K562 (cell line): ENCODE data around the gene VARS1. TPM values are rescaled to one million over a fixed set of nuclear protein-coding genes. Genes with fewer than 3 reads are reported as not detected.
A peak's percentile ranks its signal among the peaks of the same experiment; 100 is the strongest.

ENCODE experiments used
- ATF3 ChIP-seq, 2 experiments: fragments of 450-650 bp in 1 of 2; sonication (generic) in 1 of 2; formaldehyde crosslinking in 1 of 2; IDR thresholded peaks in 1 of 2; conservative IDR thresholded peaks in 1 of 2; 2 replicates each; pipeline versions ENCODE4 v1.6.1 to v1.8.1; 2016 to 2023; ENCODE audit warnings: mild to moderate bottlenecking in 2 of 2, moderate library complexity in 2 of 2, inconsistent platforms in 1 of 2, missing genetic modification reagents in 1 of 2
- E2F4 ChIP-seq: sonication (generic); formaldehyde crosslinking; IDR thresholded peaks from 2 replicates; pipeline ENCODE4 v1.8.0; 2022; ENCODE audit warnings: mild to moderate bottlenecking, low read depth, missing genetic modification reagents
- ELF1 ChIP-seq: fragments of 200-800 bp; sonication (Bioruptor generic); IDR thresholded peaks from 2 replicates; pipeline ENCODE4 v1.6.1; 2016; ENCODE audit warnings: missing genetic modification characterization, missing compliant biosample characterization
- EP300 ChIP-seq: IDR thresholded peaks from 2 replicates; pipeline ENCODE4 v1.6.1; 2012; ENCODE audit warnings: low read length, improper control_type of control experiment
- FOXJ3 ChIP-seq: sonication (generic); formaldehyde crosslinking; IDR thresholded peaks from 2 replicates; pipeline ENCODE4 v1.4.0; 2020; ENCODE audit warnings: mild to moderate bottlenecking, missing genetic modification reagents
- SAP30 ChIP-seq: fragments of 200-600 bp; sonication (generic); IDR thresholded peaks from 2 replicates; pipeline ENCODE4 v1.6.1; 2012; ENCODE audit warnings: borderline replicate concordance, low read depth, mild to moderate bottlenecking, moderate library complexity, low read length, control low read depth, inconsistent platforms; ENCODE audit not compliant: insufficient read depth, poor library complexity, severe bottlenecking
- TEAD1 ChIP-seq, 2 experiments: fragments of 450-650 bp in 1 of 2; sonication (generic) in 1 of 2; formaldehyde crosslinking; IDR thresholded peaks; 2 replicates each; pipeline versions ENCODE4 v1.4.0 to v1.8.0; 2020 to 2022; ENCODE audit warnings: mild to moderate bottlenecking in 2 of 2, missing genetic modification reagents in 1 of 2
- TSHZ1 ChIP-seq: fragments of 250-450 bp; sonication (Bioruptor Pico); IDR thresholded peaks from 2 replicates; pipeline ENCODE4 v1.4.0; 2020; ENCODE audit warnings: mild to moderate bottlenecking, moderate library complexity
- ZFP36 ChIP-seq: fragments of 150-350 bp; IDR thresholded peaks from 2 replicates; pipeline ENCODE4 v1.6.1; 2018; ENCODE audit warnings: low read length, low read depth; ENCODE audit not compliant: partially characterized antibody
- ZNF316 ChIP-seq: fragments of 450-650 bp; IDR thresholded peaks from 2 replicates; pipeline ENCODE4 v1.6.1; 2016
- polyA plus RNA-seq, 8 experiments: library from polyadenylated mRNA; depleted of rRNA in 4 of 8; stranded (reverse) in 5 of 8; unstranded in 3 of 8; fragments of >200 nt; fragmentation: Nextera tagmentation in 2 of 8; fragmentation: Illumina TruSeq in 1 of 8; extraction: Ambion mirVana in 2 of 8; extraction: Trizol in 1 of 8; gene quantifications; 2 replicates each; pipeline versions ENCODE4 v1.2.1 to v1.2.3, GENCODE V29; 2011 to 2014; ENCODE audit warnings: inconsistent platforms in 1 of 8, missing spikeins in 1 of 8
- total RNA-seq, 7 experiments: library from RNA; depleted of rRNA in 6 of 7; stranded (reverse); fragments of >200 nt in 6 of 7; fragmentation: Illumina TruSeq in 2 of 7; extraction: Trizol in 2 of 7; gene quantifications; 2 replicates each; pipeline versions ENCODE4 v1.2.1 to v1.2.3, GENCODE V29; 2011 to 2021; ENCODE audit warnings: low replicate concordance in 1 of 7
- TF ChIP-seq, protein P1 (sequence below): fragments of 250-450 bp; sonication (Bioruptor Pico); IDR thresholded peaks from 2 replicates; pipeline ENCODE4 v1.6.1; 2021; ENCODE audit warnings: mild to moderate bottlenecking
- TF ChIP-seq, protein P2 (sequence below): fragments of 450-650 bp; IDR thresholded peaks from 2 replicates; pipeline ENCODE4 v1.6.1; 2018; ENCODE audit not compliant: partially characterized antibody
- TF ChIP-seq, protein P3 (sequence below): fragments of 450-650 bp; conservative IDR thresholded peaks from 2 replicates; pipeline ENCODE4 v1.6.1; 2016; ENCODE audit warnings: missing genetic modification characterization, low read depth, mild to moderate bottlenecking, control low read depth, missing compliant biosample characterization

The VARS1 gene
- total and polyA plus RNA-seq, 9 of the 15 experiments (the other 6 are each of a cell fraction or from before 2014, with no cell fraction given) = 2.9 to 488 (median 130) TPM

DNA sequence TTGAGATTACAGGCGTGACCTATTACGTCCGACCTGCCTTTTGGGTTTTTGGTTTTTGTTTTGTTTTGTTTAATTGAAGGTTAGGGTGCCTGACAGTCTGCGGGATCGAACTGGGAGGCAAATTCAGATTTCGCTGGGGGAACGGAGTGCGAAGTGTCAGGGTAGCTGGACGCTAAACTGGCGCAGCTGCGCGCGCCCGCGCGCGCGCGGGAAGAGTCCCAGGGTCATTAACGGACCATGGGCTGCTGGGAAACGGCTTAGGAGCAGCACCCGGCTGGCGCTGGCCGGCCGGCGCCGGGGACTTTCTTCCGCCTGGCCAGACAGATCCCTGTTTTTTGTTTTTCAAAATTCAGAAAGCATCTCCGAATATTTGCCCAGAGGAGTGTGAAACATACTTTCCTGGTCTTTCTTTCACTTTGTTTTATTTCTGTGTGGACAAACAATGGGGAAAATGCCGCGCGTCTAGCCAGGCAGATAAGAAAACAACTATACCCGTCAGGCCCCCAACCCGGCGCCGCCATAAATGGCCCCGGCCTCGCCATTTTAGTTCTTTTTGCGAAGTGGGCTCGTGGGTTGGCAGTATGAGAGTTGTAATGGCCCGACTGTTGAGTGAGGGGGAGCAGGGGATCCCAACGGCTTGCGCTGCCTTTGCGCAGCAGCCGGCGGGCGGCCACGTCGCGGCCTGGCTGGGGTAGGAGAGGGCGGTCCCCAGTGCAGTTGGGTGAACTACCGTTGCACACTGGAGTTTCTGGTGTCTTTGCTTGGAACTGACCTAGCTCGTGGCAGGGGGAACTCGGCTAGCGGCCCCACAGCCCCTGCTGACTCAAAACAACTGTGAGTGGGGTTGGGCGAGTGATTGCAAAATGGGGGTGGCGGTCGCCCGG lies 39.1 kb upstream of the VARS1 start (continued):
- TF ChIP-seq, protein P1, sequence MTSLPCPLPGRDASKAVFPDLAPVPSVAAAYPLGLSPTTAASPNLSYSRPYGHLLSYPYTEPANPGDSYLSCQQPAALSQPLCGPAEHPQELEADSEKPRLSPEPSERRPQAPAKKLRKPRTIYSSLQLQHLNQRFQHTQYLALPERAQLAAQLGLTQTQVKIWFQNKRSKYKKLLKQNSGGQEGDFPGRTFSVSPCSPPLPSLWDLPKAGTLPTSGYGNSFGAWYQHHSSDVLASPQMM (CRISPR knock-in tag) = 0 out of 2 replicates have a peak, but pooled peaks have one; percentile 54
- TF ChIP-seq TEAD1 (CRISPR knock-in tag; IDR thresholded peaks at IDR 0.05) (peak; percentile 65 to 71; a peak in 3 of 4 replicates), FOXJ3 (no peak), E2F4 (CRISPR knock-in tag) (peak; percentile 85; the same call in 1 of the 2 replicates), ZNF316 (peak; percentile 50), ZFP36 (peak; percentile 15), ATF3 (IDR thresholded peaks at IDR 0.05) (no peak), ATF3 (CRISPR knock-in tag; conservative IDR thresholded peaks at IDR 0.05) (peak; percentile 88), ELF1 (tag) (no peak), SAP30 (peak; percentile 96), EP300 (peak; percentile 83), TSHZ1 (CRISPR knock-in tag) (peak; percentile 60; the same call in 1 of the 2 replicates)
- TF ChIP-seq, protein P2, sequence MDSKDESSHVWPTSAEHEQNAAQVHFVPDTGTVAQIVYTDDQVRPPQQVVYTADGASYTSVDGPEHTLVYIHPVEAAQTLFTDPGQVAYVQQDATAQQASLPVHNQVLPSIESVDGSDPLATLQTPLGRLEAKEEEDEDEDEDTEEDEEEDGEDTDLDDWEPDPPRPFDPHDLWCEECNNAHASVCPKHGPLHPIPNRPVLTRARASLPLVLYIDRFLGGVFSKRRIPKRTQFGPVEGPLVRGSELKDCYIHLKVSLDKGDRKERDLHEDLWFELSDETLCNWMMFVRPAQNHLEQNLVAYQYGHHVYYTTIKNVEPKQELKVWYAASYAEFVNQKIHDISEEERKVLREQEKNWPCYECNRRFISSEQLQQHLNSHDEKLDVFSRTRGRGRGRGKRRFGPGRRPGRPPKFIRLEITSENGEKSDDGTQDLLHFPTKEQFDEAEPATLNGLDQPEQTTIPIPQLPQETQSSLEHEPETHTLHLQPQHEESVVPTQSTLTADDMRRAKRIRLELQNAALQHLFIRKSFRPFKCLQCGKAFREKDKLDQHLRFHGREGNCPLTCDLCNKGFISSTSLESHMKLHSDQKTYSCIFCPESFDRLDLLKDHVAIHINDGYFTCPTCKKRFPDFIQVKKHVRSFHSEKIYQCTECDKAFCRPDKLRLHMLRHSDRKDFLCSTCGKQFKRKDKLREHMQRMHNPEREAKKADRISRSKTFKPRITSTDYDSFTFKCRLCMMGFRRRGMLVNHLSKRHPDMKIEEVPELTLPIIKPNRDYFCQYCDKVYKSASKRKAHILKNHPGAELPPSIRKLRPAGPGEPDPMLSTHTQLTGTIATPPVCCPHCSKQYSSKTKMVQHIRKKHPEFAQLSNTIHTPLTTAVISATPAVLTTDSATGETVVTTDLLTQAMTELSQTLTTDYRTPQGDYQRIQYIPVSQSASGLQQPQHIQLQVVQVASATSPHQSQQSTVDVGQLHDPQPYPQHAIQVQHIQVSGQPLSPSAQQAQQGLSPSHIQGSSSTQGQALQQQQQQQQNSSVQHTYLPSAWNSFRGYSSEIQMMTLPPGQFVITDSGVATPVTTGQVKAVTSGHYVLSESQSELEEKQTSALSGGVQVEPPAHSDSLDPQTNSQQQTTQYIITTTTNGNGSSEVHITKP = no peak
- TF ChIP-seq, protein P3, sequence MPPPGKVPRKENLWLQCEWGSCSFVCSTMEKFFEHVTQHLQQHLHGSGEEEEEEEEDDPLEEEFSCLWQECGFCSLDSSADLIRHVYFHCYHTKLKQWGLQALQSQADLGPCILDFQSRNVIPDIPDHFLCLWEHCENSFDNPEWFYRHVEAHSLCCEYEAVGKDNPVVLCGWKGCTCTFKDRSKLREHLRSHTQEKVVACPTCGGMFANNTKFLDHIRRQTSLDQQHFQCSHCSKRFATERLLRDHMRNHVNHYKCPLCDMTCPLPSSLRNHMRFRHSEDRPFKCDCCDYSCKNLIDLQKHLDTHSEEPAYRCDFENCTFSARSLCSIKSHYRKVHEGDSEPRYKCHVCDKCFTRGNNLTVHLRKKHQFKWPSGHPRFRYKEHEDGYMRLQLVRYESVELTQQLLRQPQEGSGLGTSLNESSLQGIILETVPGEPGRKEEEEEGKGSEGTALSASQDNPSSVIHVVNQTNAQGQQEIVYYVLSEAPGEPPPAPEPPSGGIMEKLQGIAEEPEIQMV (tag) = peak; percentile 57
